Posterior vena cava (tissue), 2 donors: ENCODE data around the gene ZDHHC12. TPM values are rescaled to one million over a fixed set of nuclear protein-coding genes. Genes with fewer than 3 reads are reported as not detected.
"Not testable (repeated sequence)": the region's sequence is repeated elsewhere in the genome, so short reads cannot be mapped to it uniquely, and the experiment has no call there.

Experiments used
- DNase-seq: peaks from one replicate; pipeline ENCODE4 v3.0.0-alpha.2; 2020; ENCODE audit warnings: low spot score
- intact Hi-C, 2 donors: fragments of 100-400 bp; cut with DNase I; formaldehyde crosslinking; loops; one replicate each; pipeline versions ENCODE4 v1.14.1 to v1.14.2; 2022 to 2023
- total RNA-seq, 2 donors: library from RNA; stranded (reverse); fragmentation: NEBNext Ultra II Directional; extraction: Animal tissue kit (Norgen Biotek cat#: 25700); gene quantifications; one replicate each; pipeline ENCODE4 v1.2.1, GENCODE V29; 2021
- donor health status: DM: yes; HTN: yes; CAD: no.
- donor health status: DM: yes; HTN: yes; CAD: no.

Gene ZDHHC12
- total RNA-seq, 2 donors from 2014 or later, result 8.3 to 8.6 TPM

DNA sequence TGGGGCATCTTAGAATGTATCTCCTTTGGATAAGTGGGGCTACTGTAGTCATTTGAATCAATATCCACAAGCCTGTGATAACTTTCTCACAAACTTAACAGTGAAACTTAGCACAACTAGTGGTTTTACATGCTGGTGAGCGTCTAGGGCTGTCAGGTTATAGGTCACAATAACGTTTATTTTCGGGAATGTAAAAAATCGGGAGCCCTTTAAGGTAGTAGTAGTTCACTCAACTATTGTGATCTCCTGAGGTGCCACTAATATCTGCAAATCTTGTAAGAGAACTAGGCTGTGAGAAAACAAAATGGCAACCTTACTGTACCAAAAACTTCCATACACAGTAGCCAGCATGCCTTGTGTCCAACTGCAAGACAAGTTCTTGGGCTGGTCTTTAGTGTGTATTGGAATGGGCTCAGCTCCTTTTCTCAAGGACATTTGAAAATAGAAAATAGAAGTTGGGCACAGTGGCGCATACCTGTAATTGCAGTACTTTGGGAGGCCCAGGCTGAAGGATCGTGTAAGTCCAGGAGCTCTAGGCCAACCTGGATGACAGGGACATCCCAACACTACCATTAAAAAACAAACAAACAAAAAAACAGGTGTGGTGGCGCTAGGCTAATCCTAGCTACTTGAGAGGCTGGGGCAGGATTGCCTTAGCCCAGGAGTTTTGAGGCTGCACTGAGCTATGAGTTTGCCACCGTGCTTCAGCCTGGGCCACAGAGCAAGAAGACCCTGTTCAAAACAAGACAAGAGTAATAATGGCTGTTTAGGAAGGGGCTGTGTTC lies 26.8 kb downstream of the ZDHHC12 start:
- intact Hi-C loops, result no loop called here
- peak; percentile 5 for DNase-seq

DNA sequence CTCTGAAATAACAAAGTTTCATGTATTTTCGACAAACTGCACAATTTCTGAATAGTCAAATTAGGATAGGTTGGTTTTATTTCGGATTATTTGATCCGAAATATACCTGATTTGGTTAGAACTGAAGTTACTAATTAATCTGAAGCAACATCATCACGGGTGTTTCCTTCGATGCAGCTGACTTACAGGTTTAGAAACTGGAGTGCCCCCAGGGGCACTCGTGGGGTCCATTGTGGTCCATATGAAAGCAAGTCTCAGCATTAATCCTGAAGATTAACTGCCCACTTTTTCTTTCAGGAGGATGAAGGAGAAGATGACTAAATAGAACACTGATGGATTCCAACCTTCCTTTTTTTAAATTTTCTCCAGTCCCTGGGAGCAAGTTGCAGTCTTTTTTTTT lies 29.6 kb downstream of the ZDHHC12 start:
- no peak for DNase-seq
- intact Hi-C loops, result no loop called here

DNA sequence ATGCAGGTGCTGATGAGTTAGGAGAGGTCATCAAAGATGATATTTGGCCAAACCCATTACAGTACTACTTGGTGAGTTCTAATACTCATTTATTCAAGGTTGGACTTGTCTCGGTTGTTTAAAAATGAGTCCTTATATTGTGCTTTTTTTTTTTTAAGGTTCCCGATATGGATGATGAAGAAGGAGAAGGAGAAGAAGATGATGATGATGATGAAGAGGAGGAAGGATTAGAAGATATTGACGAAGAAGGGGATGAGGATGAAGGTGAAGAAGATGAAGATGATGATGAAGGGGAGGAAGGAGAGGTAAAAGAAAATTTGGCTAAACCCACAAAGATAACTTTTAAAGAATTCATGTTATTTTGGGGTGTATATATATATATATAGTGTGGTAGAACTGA lies 30.2 kb downstream of the ZDHHC12 start:
- intact Hi-C loops, DNase-seq: not testable (repeated sequence)

DNA sequence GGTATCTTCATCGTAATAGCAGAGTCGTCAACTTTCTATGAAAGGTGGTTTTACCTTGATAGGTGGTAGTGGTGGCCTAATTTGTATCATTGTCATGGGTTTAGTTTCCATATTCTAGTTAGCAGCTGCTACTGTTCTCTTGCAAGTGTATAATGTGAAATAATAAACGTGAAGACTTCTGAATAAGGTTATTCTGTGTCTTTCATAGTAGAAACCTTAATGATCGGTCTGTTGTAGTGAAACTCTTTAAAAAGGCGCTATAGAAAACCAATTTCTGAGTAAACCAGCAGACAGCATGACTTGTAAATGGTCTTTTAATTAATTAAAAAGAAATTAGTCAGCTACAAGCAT lies 33.3 kb downstream of the ZDHHC12 start:
- intact Hi-C loops, result no loop called here
- DNase-seq, result no peak

DNA sequence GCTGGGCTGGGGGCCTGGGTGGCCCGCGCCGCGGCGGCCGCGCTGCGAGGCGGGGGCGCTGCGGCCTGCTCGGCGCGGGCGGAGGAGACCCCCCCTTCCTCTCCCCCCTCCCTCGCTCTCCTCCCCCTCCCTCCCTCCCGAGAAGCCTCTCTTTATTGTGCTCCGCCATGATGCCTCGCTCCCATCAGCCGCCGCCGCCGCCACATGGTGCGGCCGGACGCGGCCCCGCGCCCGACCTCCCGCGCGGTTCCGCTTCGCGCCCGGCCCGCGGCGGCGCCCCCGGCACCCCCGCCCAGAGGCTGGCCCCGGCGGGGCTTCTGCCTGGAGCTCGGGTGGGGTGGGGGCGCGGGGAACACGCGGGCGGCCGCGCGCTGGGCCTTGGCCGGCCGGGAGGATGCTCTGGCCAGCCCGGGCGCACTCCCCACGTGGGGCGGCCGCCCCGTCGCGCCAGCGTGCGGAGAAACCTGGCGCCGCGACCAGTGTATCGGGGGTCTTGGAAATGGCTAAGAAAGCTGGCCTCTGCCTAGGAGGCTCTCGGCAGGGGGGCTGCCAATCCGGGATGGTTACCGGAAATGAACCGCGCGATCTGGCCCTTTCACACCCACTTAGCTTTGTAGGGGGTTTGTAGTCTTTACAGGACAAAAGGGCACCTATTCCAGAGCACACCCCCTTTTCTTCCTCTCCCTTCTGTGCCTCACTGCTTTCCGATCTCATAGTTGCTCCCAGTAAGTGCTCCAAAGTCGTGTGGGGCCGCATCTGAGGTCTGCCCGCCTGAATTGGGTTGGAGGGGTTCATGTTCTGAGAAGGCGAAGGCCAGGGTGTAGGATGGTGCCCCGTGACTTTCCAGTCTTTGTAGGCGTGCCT lies 33.9 kb downstream of the ZDHHC12 start:
- DNase-seq, result peak; percentile 79
- intact Hi-C loops, result no loop called here

DNA sequence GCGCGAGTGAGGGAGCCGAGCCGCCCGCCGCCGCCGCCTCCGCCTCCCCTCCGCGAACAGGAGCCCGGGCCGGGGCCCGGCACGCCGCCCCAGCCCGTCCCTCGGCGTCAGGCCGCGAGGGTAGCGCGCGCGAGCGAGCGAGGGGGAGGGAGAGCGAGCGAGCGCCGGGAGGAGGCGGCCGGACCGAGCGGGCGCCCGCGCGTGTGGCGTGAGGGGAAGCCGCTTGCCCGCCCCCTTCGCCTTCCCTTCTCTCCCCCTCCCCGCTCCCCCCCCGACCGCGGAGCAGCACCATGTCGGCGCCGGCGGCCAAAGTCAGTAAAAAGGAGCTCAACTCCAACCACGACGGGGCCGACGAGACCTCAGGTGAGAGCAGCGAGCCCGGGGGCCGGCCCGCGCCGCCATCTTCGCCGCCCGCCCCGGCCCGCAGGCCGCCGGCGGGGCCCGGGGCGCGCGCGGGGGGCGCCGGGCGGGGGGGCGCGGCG lies 34.6 kb downstream of the ZDHHC12 start:
- intact Hi-C loops, result no loop called here
- DNase-seq, result no peak

DNA sequence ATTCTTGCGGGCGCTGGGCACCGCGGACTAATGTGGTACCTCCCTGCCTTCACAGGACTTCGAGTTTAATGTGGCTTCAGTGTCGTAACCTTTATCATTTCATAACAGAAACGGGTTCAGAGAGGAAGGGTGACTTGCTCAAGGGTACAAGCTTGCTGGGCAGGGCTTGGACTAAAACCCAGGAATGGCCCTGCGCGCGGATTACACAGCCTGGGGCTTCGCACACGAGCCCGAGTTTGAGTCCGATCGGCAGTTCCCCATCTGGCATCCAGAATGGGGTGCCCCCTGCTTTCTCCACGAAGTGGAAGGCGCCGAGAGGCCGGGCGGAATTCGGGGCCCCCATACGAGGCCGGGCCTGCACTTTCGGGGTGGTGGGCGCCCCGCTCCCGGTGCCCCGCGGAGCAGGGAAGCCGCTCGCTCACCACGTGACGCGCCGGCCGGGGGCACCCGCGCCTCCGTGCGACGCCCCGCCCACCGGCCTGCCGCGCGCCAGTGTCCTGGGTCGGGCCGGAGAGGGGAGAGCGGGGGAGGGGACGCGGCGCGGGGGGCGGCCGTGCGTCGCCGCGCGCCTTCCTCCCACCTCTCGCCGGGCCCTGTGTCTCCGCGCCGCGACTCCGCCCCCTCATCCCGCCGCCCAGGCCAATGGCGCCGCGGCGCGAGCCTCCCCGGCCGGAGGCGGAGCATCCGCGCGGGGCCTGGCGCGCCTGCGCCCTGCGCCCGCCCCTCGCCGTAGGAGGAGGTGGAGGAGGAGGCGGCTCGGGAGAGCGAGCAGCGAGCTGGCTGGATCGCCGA lies 35.2 kb downstream of the ZDHHC12 start, which contains the start of gene SET:
Gene SET, plus strand, starts transcription at position 722 of the 792 bp plus-strand sequence. CDS start 361 bp downstream, outside the sequence.
- intact Hi-C loops, result no loop called here
- peak; percentile 97 for DNase-seq

DNA sequence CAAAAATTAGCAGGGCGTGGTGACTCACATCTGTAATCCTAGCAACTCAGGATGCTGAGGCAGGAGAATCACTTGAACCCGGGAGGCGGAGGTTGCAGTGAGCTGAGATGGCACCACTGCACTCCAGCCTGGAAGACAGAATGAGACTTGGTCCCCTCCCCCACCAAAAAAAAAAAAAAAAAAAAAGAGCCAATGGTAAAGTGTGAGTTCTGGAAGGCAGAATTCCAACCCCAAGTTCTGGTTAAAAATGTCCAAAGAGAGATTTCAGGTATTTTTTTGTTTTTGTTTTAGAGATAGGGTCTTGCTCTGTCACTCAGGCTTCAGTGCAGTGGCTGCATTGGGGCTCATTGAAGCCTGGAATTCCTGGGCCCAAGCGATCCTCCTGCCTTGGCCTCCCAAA lies 36.5 kb downstream of the ZDHHC12 start:
- no peak for DNase-seq

DNA sequence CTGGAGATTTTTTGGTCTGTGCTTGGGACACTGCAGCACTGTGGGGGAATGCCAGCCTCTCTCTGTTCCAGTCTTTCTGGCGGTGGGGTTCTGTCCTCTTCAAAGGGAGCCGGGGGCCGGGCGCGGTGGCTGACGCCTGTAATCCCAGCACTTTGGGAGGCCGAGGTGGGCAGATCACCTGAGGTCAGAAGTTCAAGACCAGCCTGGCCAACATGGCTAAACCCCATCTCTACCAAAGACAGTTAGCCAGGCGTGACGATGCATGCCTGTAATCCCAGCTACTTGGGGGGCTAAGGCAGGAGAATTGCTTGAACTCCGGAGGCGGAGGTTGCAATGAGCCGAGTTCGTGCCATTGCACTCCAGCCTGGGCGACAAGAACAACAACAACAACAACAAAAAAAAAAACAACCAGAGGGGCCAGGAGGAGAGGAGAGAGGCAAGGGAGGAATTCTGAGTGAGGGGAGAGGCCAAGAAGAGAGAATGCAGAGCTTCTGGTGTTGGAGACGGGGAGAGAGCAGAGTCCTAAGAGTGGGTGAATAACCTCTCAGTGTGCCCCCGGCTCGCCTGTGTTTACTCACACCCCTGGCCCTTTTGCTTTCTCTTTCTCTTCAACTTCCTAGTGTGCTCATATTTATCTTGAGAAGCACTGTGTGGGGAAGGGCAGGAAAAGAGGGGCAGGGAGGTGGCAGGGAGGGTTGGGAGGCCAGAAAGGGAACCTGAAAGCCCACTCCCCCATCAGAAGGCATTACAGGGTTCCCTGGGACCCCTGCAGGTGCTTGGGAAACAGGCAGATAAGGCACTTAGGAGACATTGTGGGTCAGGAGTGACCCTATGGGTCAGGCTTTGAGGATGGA lies 38.1 kb downstream of the ZDHHC12 start:
- peak; percentile 50 for DNase-seq
- intact Hi-C loops, result no loop called here

More for the DNA sequence above, 36.5 kb downstream of the ZDHHC12 start:
- intact Hi-C loops, result no loop called here

DNA sequence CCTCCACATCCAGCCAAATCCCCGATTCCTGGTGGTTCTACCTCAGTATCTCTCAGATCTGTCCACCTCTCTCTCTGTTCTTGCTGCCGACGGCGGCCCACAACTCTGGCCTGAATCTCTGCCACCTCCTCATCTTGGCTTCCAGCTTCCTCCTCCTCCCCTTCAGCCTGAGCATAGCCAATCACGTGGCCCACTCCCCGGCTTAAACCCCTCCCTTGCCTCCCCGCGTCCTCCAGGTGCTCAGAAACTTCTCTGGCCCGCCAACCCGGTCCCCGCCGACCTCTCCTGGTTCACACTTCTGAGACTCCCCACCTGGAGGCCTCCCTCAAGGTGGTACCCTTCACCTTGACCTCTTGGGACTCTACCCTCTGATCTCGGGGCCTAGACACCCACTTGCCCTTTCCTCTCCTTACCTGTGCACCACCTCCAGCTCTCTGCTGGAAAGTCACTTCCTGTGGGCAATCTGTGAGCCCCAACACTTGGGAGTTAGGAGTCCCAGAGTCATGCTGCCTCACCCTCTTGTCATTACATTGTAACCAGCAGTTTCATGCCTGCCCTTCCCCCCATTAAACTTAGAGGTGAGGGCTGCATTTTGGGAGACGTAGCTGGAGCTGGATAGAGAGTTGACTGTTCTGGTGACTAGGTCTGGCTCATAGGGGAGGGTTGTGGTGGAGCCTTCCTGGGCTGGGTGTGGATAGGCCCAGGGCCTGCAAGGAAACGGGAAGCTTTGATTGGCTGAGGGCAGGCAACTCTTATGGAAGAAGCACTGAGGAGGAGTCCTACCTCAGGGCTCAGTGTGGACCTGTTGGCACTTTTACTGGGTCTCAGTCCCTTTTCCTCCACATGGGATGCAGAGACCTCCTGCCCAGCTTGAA lies 39.4 kb downstream of the ZDHHC12 start:
- intact Hi-C loops, result no loop called here
- peak; percentile 91 for DNase-seq

DNA sequence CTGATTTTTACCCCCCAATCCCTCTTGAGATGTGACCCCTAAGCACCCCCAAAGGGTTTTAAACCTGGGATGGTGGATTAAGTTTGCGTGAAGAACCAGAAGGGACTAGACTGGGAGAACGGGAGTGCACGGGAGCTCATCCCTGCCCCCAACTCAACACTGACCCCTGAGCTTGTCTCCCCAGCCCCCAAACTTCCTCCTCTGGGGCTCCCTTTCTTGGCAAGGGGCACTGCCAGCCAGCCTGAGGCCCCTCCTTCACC lies 39.9 kb downstream of the ZDHHC12 start:
- no peak for DNase-seq
- intact Hi-C loops, result no loop called here

DNA sequence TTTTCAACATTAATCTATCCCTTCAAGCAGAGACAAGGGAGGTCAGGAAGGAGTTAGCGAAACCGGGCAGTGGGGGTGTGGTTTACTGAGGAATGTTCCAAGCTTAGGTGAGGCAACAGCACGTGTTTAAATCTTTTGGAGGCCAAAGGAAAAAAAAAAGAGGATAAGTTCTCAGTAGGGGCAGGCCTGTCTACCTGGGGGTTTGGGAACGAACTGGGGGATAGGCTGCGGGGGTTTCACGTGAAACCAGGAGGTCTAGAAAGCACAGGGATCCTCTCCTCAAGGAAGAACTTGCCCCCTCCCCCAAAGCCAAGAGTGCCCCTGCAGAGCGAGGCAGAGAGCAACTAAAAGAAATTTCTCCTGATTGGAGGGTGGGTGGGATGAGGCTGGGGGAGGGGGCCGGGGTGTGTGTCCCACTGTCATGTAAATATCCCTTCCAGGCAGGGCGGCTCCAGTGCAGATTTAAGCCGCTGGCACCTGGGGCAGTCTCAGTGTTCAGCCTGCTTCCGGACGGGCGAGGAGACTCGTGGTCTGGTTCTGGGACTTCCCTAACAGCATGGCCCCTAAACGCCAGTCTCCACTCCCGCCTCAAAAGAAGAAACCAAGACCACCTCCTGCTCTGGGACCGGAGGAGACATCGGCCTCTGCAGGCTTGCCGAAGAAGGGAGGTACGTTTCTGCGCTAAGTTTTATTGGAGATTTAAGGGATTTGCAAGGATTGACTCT lies 40.4 kb downstream of the ZDHHC12 start:
- intact Hi-C loops, result no loop called here
- peak; percentile 84 for DNase-seq

DNA sequence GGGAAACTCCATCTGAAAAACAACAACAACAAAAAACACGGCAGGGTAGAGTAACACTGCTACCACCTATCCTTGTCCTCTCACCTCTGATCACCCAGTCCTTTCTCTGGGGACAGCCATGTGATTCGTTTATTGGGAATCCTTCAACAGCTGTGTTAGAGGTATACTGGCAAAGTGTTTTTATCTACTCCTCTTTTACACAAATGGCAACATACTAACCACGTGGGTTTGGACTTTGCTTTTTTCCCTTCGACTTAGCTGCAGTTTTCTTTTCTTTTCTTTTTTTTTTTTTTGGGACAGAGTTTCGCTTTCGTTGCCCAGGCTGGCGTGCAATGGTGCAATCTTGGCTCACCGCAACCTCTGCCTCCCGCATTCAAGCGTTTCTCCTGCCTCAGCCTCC lies 46.1 kb downstream of the ZDHHC12 start:
- intact Hi-C loops, result no loop called here
- DNase-seq, result peak; percentile 34

DNA sequence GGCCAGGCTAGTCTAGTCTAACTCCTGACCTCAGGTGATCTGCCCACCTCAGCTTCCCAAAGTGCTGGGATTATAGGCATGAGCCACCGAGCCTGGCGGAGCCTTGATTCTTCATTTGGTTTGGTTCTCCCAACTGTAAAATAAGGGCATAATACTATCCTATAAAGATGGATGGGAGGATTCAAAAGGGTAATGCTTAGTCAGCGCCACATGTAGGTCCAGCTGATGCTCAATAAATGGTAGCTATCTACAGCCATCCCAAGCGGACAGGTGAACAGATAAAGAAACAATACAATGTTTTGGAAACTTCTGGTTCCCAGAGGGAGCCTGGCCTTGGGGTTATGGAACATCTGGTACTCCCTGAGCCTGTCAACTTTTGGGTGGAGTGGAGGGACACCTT lies 48.5 kb downstream of the ZDHHC12 start:
- DNase-seq, result peak; percentile 29
- intact Hi-C loops, result no loop called here
